ENCODE data around the gene RYR3. TPM values are rescaled to one million over a fixed set of nuclear protein-coding genes. Genes with fewer than 3 reads are reported as not detected.

The RYR3 gene
- total and polyA plus RNA-seq, 10 of the 15 experiments (the other 5 are each of a cell fraction or from before 2014, with no cell fraction given) = under 0.01 to 0.44 (median 0.16) TPM; not detected in 5

GRCh38 chr15:33641069-33641468, 330.3 kb downstream of the RYR3 start (continued):
- TF ChIP-seq ZBTB33 (IDR thresholded peaks at IDR 0.05) (no peak), MXI1 (IDR thresholded peaks at IDR 0.05; ENCODE audit: low read depth, low read length) (no peak), IRF4 (IDR thresholded peaks at IDR 0.05; ENCODE audit: low read depth, low read length) (no peak)

GRCh38 chr15:33644304-33644703, 333.5 kb downstream of the RYR3 start:
- no peak for FAIRE-seq
- ChIA-PET RAD21 (ENCODE audit: unreplicated experiment) (no interaction called here), SMC1A (ENCODE audit: uncharacterized antibody, unreplicated experiment) (interaction anchor here (1.2 kb wide), 1 partner anchor 47 kb away, joined by 3 read pairs; no protein-coding TSS in a partner anchor), CTCF (no interaction called here), POLR2A (no interaction called here)
- ATAC-seq = no peak
- in situ Hi-C loops (cut with MboI) (no loop called here), intact Hi-C loops (cut with micrococcal nuclease; ENCODE audit: unreplicated experiment) (no loop called here)
- no peaks in the 10 kb centered on the region for H3K9me3 ChIP-seq (replicated peaks; ENCODE audit: control insufficient read depth, insufficient read depth, low read length)
- no TSS peak for BruUV-seq (replicated peaks)
- H3K27ac ChIP-seq (ENCODE audit: control insufficient read depth, insufficient read depth) = no peak overlapping the region
- no peak overlapping the region for H3K4me3 ChIP-seq
- DNase-seq (ENCODE audit: low read depth, low spot score) = no peak
- no peaks in the 10 kb centered on the region for H4K20me1 ChIP-seq (ENCODE audit: control insufficient read depth, insufficient read depth)
- no peak overlapping the region for H3K9ac ChIP-seq (ENCODE audit: control insufficient read depth, insufficient read depth, low read length)
- peaks cover 5 to 10% of the 10 kb centered on the region in 2 experiments for H3K27me3 ChIP-seq (replicated peaks in 1 of 2; ENCODE audit: control insufficient read depth in 2 of 2, insufficient read depth in 2 of 2, low read length in 1 of 2)
- no peak for TF ChIP-seq FOXK2 (IDR thresholded peaks at IDR 0.05)
- no peak for TF ChIP-seq ZZZ3 (IDR thresholded peaks at IDR 0.05; ENCODE audit: control insufficient read depth, insufficient read length, low read depth)
- WGBS (ENCODE audit: insufficient coverage, insufficient replicate concordance, low lambda C conversion rate, missing lambda C conversion rate) = 8% methylated on average over 9 of the region's 9 CpGs
- H3K4me1 ChIP-seq (ENCODE audit: control insufficient read depth, insufficient read depth, low read length) = no peaks in the 10 kb centered on the region
- no peaks in the 10 kb centered on the region for H3K79me2 ChIP-seq (ENCODE audit: control insufficient read depth, insufficient read depth, low read length)
- no peak overlapping the region for H3K4me2 ChIP-seq (ENCODE audit: control insufficient read depth, insufficient read depth)
- no peaks in the 10 kb centered on the region for H3K36me3 ChIP-seq (ENCODE audit: control insufficient read depth in 2 of 2, insufficient read depth in 2 of 2, low read length in 1 of 2)
- no peak overlapping the region for H2AFZ ChIP-seq (ENCODE audit: control insufficient read depth, low read depth, low read length)
